IMR-90 (cell line): Measurements from ENCODE around the gene C8A. TPM values are rescaled to one million over a fixed set of nuclear protein-coding genes. Genes with fewer than 3 reads are reported as not detected.
A peak's percentile ranks its signal among the peaks of the same experiment; 100 is the strongest.

Experiments
- ATAC-seq: fragments of 200-7000 bp; cut with Tn5 transposase; 2 replicates; pipeline ENCODE4 v1.9.1; 2020; ENCODE audit warnings: low read depth, mild to moderate bottlenecking, moderate library complexity
- BruUV-seq: library from RNA; stranded (reverse); fragments of 400-500 nt; replicated peaks from 2 replicates; lab custom pipeline; 2021; lab: Mats Ljungman, UMichigan
- CTCF ChIA-PET: fragments of 300-600 bp; formaldehyde crosslinking; extraction: SDS; loops from one replicate; lab custom pipeline; 2021; ENCODE audit warnings: antibody characterized with exemption; lab: Yijun Ruan, JAX
- POLR2A ChIA-PET: fragments of 300-600 bp; sonication (Branson Sonifier 250); formaldehyde crosslinking; loops from one replicate; lab custom pipeline; 2022; ENCODE audit warnings: antibody characterized with exemption; ENCODE audit not compliant: unreplicated experiment; lab: Charles Lee
- DNase-seq: peaks from one replicate; pipeline ENCODE4 v3.0.0; 2013
- H2AFZ ChIP-seq: replicated peaks from 2 replicates; pipeline ENCODE3; 2013; ENCODE audit warnings: low read length, mild to moderate bottlenecking; ENCODE audit not compliant: poor library complexity
- H2AK5ac ChIP-seq: 2 replicates; pipeline ENCODE4 v1.6.1; 2013; ENCODE audit warnings: low read depth, low read length, inconsistent platforms
- H2AK9ac ChIP-seq: replicated peaks from 2 replicates; pipeline ENCODE3; 2013; ENCODE audit warnings: mild to moderate bottlenecking, low read depth, low read length, moderate library complexity; ENCODE audit not compliant: poor library complexity
- H2BK120ac ChIP-seq: 2 replicates; pipeline ENCODE4 v1.6.1; 2013; ENCODE audit warnings: low read depth, low read length, inconsistent platforms
- H2BK15ac ChIP-seq: 3 replicates; pipeline ENCODE4 v1.6.1; 2013; ENCODE audit warnings: low read depth, low read length, inconsistent platforms
- H2BK20ac ChIP-seq: 2 replicates; pipeline ENCODE4 v1.6.1; 2013; ENCODE audit warnings: low read depth, mild to moderate bottlenecking, inconsistent platforms, low read length, moderate library complexity
- H2BK5ac ChIP-seq: 2 replicates; pipeline ENCODE4 v1.6.1; 2013; ENCODE audit warnings: mild to moderate bottlenecking, low read depth, low read length, inconsistent platforms; ENCODE audit not compliant: poor library complexity, severe bottlenecking
- H3K14ac ChIP-seq: replicated peaks from 2 replicates; pipeline ENCODE4 v1.6.1; 2013; ENCODE audit warnings: low read depth, low read length, inconsistent platforms
- H3K18ac ChIP-seq: 2 replicates; pipeline ENCODE4 v1.6.1; 2013; ENCODE audit warnings: low read depth, low read length, control low read depth
- H3K23ac ChIP-seq: 2 replicates; pipeline ENCODE4 v1.6.1; 2013; ENCODE audit warnings: low read depth, low read length, inconsistent platforms
- H3K27ac ChIP-seq: 2 replicates; pipeline ENCODE4 v1.5.1; 2013; ENCODE audit warnings: mild to moderate bottlenecking, control low read depth, low read length; ENCODE audit not compliant: insufficient read depth
- H3K27me3 ChIP-seq: 2 replicates; pipeline ENCODE4 v1.6.1; 2013; ENCODE audit warnings: low read length; ENCODE audit not compliant: control insufficient read depth, insufficient read depth
- H3K36me3 ChIP-seq: 2 replicates; pipeline ENCODE4 v1.6.1; 2013; ENCODE audit warnings: low read length, mixed read lengths; ENCODE audit not compliant: control insufficient read depth, insufficient read depth
- H3K4ac ChIP-seq: 2 replicates; pipeline ENCODE4 v1.6.1; 2013; ENCODE audit warnings: low read depth, low read length, inconsistent platforms
- H3K4me1 ChIP-seq: 2 replicates; pipeline ENCODE4 v1.6.1; 2013; ENCODE audit warnings: low read length, mixed read lengths; ENCODE audit not compliant: control insufficient read depth, insufficient read depth
- H3K4me2 ChIP-seq: 2 replicates; pipeline ENCODE4 v1.6.1; 2013; ENCODE audit warnings: low read depth, mild to moderate bottlenecking, control low read depth, low read length, moderate library complexity
- H3K4me3 ChIP-seq: 2 replicates; pipeline ENCODE4 v1.5.1; 2013; ENCODE audit warnings: low read depth, mild to moderate bottlenecking, control low read depth, low read length, moderate library complexity; ENCODE audit not compliant: insufficient read depth
- H3K56ac ChIP-seq: 2 replicates; pipeline ENCODE4 v1.6.1; 2013; ENCODE audit warnings: low read length, inconsistent platforms; ENCODE audit not compliant: insufficient read depth; ENCODE audit errors: extremely low read depth
- H3K79me1 ChIP-seq, 2 experiments: 2 replicates each; pipeline ENCODE4 v1.6.1; 2013; ENCODE audit warnings: low read length in 2 of 2, inconsistent platforms in 1 of 2, low read depth in 1 of 2
- H3K9ac ChIP-seq: 2 replicates; pipeline ENCODE4 v1.6.1; 2013; ENCODE audit warnings: low read depth, low read length, control low read depth
- H3K9me1 ChIP-seq: 2 replicates; pipeline ENCODE4 v1.6.1; 2013; ENCODE audit warnings: low read length, inconsistent platforms; ENCODE audit not compliant: insufficient read depth
- H3K9me3 ChIP-seq: 2 replicates; pipeline ENCODE4 v1.6.1; 2013; ENCODE audit warnings: low read length; ENCODE audit not compliant: control insufficient read depth, insufficient read depth
- H4K20me1 ChIP-seq: 2 replicates; pipeline ENCODE4 v1.6.1; 2013; ENCODE audit warnings: low read length, inconsistent platforms; ENCODE audit not compliant: insufficient read depth
- H4K5ac ChIP-seq: 2 replicates; pipeline ENCODE4 v1.6.1; 2013; ENCODE audit warnings: mild to moderate bottlenecking, low read depth, low read length, control low read depth
- H4K8ac ChIP-seq, 2 experiments: 2 replicates each; pipeline ENCODE4 v1.6.1; 2013; ENCODE audit warnings: low read depth in 2 of 2, low read length in 2 of 2, control low read depth in 1 of 2, inconsistent platforms in 1 of 2
- H4K91ac ChIP-seq: 2 replicates; pipeline ENCODE4 v1.6.1; 2013; ENCODE audit warnings: low read depth, low read length, inconsistent platforms; ENCODE audit not compliant: insufficient read depth
- BHLHE40 ChIP-seq: fragments of 150-350 bp; IDR thresholded peaks from 2 replicates; pipeline ENCODE4 v1.6.1; 2016; ENCODE audit warnings: mild to moderate bottlenecking, low read depth, low read length
- CHD1 ChIP-seq: IDR thresholded peaks from 2 replicates; pipeline ENCODE4 v1.6.1; 2012; ENCODE audit warnings: low read depth, low read length, improper control_type of control experiment
- FOS ChIP-seq: fragments of 150-350 bp; IDR thresholded peaks from 2 replicates; pipeline ENCODE4 v1.6.1; 2016; ENCODE audit warnings: low read depth, low read length
- MAFK ChIP-seq: IDR thresholded peaks from 2 replicates; pipeline ENCODE4 v1.6.1; 2012; ENCODE audit warnings: low read depth, low read length, improper control_type of control experiment
- RAD21 ChIP-seq: IDR thresholded peaks from 2 replicates; pipeline ENCODE4 v1.6.1; 2012; ENCODE audit warnings: low read length, improper control_type of control experiment
- RCOR1 ChIP-seq: IDR thresholded peaks from 2 replicates; pipeline ENCODE4 v1.6.1; 2012; ENCODE audit warnings: mild to moderate bottlenecking, low read length, improper control_type of control experiment; ENCODE audit not compliant: insufficient replicate concordance
- RFX5 ChIP-seq: IDR thresholded peaks from 2 replicates; pipeline ENCODE4 v1.8.0; 2012; ENCODE audit warnings: low read depth, mild to moderate bottlenecking, low read length, moderate library complexity
- SMC3 ChIP-seq: fragments of 150-350 bp; IDR thresholded peaks from 2 replicates; pipeline ENCODE4 v1.6.1; 2016; ENCODE audit warnings: low read depth, mild to moderate bottlenecking, antibody characterized with exemption, low read length, moderate library complexity
- WGBS, 2 experiments: methylation state at CpG; one replicate each; pipeline versions ENCODE4 v1.1.5 to v1.1.7; 2013; ENCODE audit warnings: missing lambda C conversion rate in 2 of 2; ENCODE audit not compliant: insufficient read length in 1 of 2; ENCODE audit errors: extremely low coverage in 2 of 2; 5-methylcytosine and 5-hydroxymethylcytosine counted together
- dilution Hi-C: fragments of 300-500 bp; cut with HindIII; formaldehyde crosslinking; loops from one replicate; pipeline ENCODE4 v1.14.3; 2018; ENCODE audit warnings: low sequenced_read_pairs; ENCODE audit not compliant: unreplicated experiment
- in situ Hi-C: fragments of 300-500 bp; cut with MboI; formaldehyde crosslinking; loops from 3 replicates; pipeline ENCODE4 v1.14.3; 2019; ENCODE audit warnings: low sequenced_read_pairs, inconsistent platforms, mixed read lengths
- intact Hi-C: fragments of 100-400 bp; cut with micrococcal nuclease; formaldehyde crosslinking; loops from 2 replicates; pipeline ENCODE4 v1.10.0; 2022
- polyA plus RNA-seq, 3 experiments: library from polyadenylated mRNA; depleted of rRNA; stranded (reverse); fragments of >200 nt; gene quantifications; 2 replicates each; pipeline ENCODE4 v1.2.3, GENCODE V29; 2012; ENCODE audit warnings: low replicate concordance in 1 of 3
- total RNA-seq: library from RNA; depleted of rRNA; stranded (reverse); fragments of >200 nt; gene quantifications from 2 replicates; pipeline ENCODE4 v1.2.3, GENCODE V29; 2012
- TF ChIP-seq, protein P1 (sequence below): fragments of 150-350 bp; IDR thresholded peaks from 2 replicates; pipeline ENCODE4 v1.6.1; 2017; ENCODE audit warnings: mild to moderate bottlenecking, antibody characterized with exemption, low read length, low read depth

Gene C8A
- total and polyA plus RNA-seq, 2 of the 4 experiments (the other 2 are of a cell fraction) = not detected

DNA sequence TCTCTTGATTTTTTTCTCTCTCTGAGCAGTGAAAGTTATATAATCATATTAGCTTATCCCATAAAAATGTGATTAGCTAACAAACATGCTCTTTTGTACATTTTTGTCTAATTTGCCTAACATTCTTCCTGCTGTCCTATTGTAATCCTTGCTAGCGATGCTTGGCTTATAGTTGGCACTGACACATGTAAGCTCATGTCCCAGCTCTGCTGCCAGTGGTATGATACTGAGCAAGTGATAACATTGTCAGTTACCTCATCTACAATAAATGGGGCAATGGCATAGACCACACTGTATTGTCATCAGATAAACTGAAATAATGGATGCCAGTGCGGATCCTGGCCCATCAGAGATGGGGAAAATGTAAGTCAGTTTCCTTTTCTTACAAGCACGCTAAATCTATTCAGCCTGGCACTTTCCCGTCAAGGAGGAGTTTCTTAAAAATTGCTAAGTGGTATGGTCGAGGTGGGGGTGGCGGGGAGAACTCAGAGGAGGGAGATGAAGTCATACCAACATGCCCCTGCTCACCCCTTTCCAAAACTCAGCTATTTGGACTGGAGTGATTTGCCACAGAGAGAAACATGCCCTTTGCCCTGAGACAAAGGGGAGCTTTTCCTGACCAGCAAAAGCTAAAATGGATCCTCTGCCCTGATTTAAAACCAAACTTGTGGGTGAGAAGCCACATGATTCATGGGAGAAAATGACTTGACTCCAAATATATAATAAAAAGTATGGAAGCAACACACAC lies 36.7 kb upstream of the C8A start:
- Histone ChIP-seq H2BK15ac (no peak overlapping the region), H2BK5ac (no peak overlapping the region), H2BK20ac (no peak overlapping the region), H4K5ac (no peak overlapping the region), H4K20me1 (no peaks in the 10 kb centered on the region), H3K27me3 (0 out of 2 replicates have a peak, but pooled peaks cover under 1% of the 10 kb centered on the region), H3K9ac (no peak overlapping the region), H3K4ac (no peak overlapping the region), H3K79me1 (no peaks in the 10 kb centered on the region), H3K36me3 (no peaks in the 10 kb centered on the region), H4K8ac (no peak overlapping the region), H3K4me3 (no peak overlapping the region), H3K18ac (no peak overlapping the region), H3K4me1 (peaks cover 6% of the 10 kb centered on the region; the same call in 1 of the 2 replicates), H3K9me3 (no peaks in the 10 kb centered on the region), H3K23ac (no peak overlapping the region), H2AK5ac (no peak overlapping the region), H3K56ac (no peak overlapping the region), H3K27ac (no peak overlapping the region), H2AFZ (no peak overlapping the region), H2BK120ac (no peak overlapping the region), H4K91ac (no peak overlapping the region), H3K9me1 (no peaks in the 10 kb centered on the region), H3K14ac (0 out of 2 replicates have a peak overlapping the region, but pooled peaks have one; percentile 25), H2AK9ac (no peak overlapping the region), H3K4me2 (no peak overlapping the region)
- no TSS peak for BruUV-seq
- POLR2A ChIA-PET = no interaction called here
- dilution Hi-C loops = no loop called here
- TF ChIP-seq, protein P1, sequence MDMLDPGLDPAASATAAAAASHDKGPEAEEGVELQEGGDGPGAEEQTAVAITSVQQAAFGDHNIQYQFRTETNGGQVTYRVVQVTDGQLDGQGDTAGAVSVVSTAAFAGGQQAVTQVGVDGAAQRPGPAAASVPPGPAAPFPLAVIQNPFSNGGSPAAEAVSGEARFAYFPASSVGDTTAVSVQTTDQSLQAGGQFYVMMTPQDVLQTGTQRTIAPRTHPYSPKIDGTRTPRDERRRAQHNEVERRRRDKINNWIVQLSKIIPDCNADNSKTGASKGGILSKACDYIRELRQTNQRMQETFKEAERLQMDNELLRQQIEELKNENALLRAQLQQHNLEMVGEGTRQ = no peak
- TF ChIP-seq MAFK (no peak), CHD1 (no peak), FOS (no peak), RAD21 (no peak), SMC3 (no peak), RCOR1 (no peak), RFX5 (no peak), BHLHE40 (no peak)
- DNase-seq = no peak
- intact Hi-C loops = no loop called here
- ATAC-seq = no peak
- CTCF ChIA-PET = no interaction called here
- in situ Hi-C loops = loop anchor here (10.0 to 25.0 kb wide), 2 partner anchors 223 to 1306 kb away; no protein-coding TSS in a partner anchor
- WGBS, 2 experiments = no CpG with 5 or more reads among the region's 6 CpGs
